WTC11 (cell line): Measurements from ENCODE around the gene EMC8. TPM values are rescaled to one million over a fixed set of nuclear protein-coding genes. Genes with fewer than 3 reads are reported as not detected.

Experiments
- ATAC-seq: fragments of 200-7000 bp; cut with Tn5 transposase; 2 replicates; pipeline ENCODE4 v1.10.0; 2021; ENCODE audit warnings: mild to moderate bottlenecking, moderate library complexity
- CTCF ChIA-PET: fragments of 300-600 bp; sonication (Branson Sonifier 250); formaldehyde crosslinking; loops from one replicate; lab custom pipeline; 2021; ENCODE audit warnings: antibody characterized with exemption; lab: Charles Lee
- POLR2A ChIA-PET: fragments of 350-600 bp; sonication (Branson Sonifier 250); formaldehyde crosslinking; loops from one replicate; lab custom pipeline; 2021; ENCODE audit warnings: antibody characterized with exemption; lab: Charles Lee
- DNase-seq: peaks from one replicate; pipeline ENCODE4 v3.0.0; 2021; ENCODE audit warnings: low spot score
- H3K27ac Mint-ChIP-seq: 2 replicates; pipeline ENCODE4 v1.8.0; 2021; ENCODE audit warnings: mixed read lengths
- H3K27me3 Mint-ChIP-seq: 2 replicates; pipeline ENCODE4 v1.8.0; 2021; ENCODE audit warnings: low read depth, mild to moderate bottlenecking, moderate library complexity, mixed read lengths
- H3K36me3 Mint-ChIP-seq: 2 replicates; pipeline ENCODE4 v1.8.0; 2021; ENCODE audit warnings: mixed read lengths
- H3K4me1 Mint-ChIP-seq: 2 replicates; pipeline ENCODE4 v1.8.0; 2022; ENCODE audit warnings: mixed read lengths
- H3K4me3 Mint-ChIP-seq: 2 replicates; pipeline ENCODE4 v1.8.0; 2021; ENCODE audit warnings: mild to moderate bottlenecking, moderate library complexity, mixed read lengths
- H3K9me3 Mint-ChIP-seq: 2 replicates; pipeline ENCODE4 v1.8.0; 2021; ENCODE audit warnings: mixed read lengths
- AFF4 ChIP-seq: sonication (generic); formaldehyde crosslinking; IDR thresholded peaks from 2 replicates; pipeline ENCODE4 v1.8.1; 2023; ENCODE audit warnings: mild to moderate bottlenecking, missing genetic modification reagents, borderline replicate concordance
- ARID4B ChIP-seq: sonication (generic); formaldehyde crosslinking; IDR thresholded peaks from 2 replicates; pipeline ENCODE4 v1.8.0; 2023; ENCODE audit warnings: missing genetic modification reagents, mild to moderate bottlenecking, borderline replicate concordance
- ATF3 ChIP-seq: sonication (generic); formaldehyde crosslinking; conservative IDR thresholded peaks from 2 replicates; pipeline ENCODE4 v1.8.1; 2022; ENCODE audit warnings: mild to moderate bottlenecking, missing genetic modification reagents
- CREM ChIP-seq: sonication (generic); formaldehyde crosslinking; IDR thresholded peaks from 2 replicates; pipeline ENCODE4 v1.8.1; 2022; ENCODE audit warnings: mild to moderate bottlenecking, missing genetic modification reagents, moderate library complexity
- CTCF ChIP-seq: fragments of 200-600 bp; IDR thresholded peaks from 2 replicates; pipeline ENCODE4 v1.8.0; 2022; ENCODE audit warnings: antibody characterized with exemption
- E2F1 ChIP-seq: sonication (generic); formaldehyde crosslinking; IDR thresholded peaks from 2 replicates; pipeline ENCODE4 v1.8.0; 2022; ENCODE audit warnings: mild to moderate bottlenecking, missing genetic modification reagents
- FOXP1 ChIP-seq: sonication (generic); formaldehyde crosslinking; IDR thresholded peaks from 2 replicates; pipeline ENCODE4 v1.8.0; 2022; ENCODE audit warnings: missing genetic modification reagents, mild to moderate bottlenecking, moderate library complexity, borderline replicate concordance
- IRF1 ChIP-seq: sonication (generic); formaldehyde crosslinking; IDR thresholded peaks from 2 replicates; pipeline ENCODE4 v1.8.0; 2023; ENCODE audit warnings: missing genetic modification reagents
- JAZF1 ChIP-seq: fragments of 250-450 bp; sonication (Bioruptor Pico); IDR thresholded peaks from 2 replicates; pipeline ENCODE4 v1.9.0; 2021; ENCODE audit warnings: moderate library complexity, mild to moderate bottlenecking, inconsistent platforms
- NR1H2 ChIP-seq: sonication (generic); formaldehyde crosslinking; IDR thresholded peaks from 2 replicates; pipeline ENCODE4 v1.9.0; 2021; ENCODE audit warnings: mild to moderate bottlenecking, moderate library complexity, missing genetic modification reagents
- PREB ChIP-seq: sonication (generic); formaldehyde crosslinking; IDR thresholded peaks from 2 replicates; pipeline ENCODE4 v1.8.1; 2022; ENCODE audit warnings: mild to moderate bottlenecking, missing genetic modification reagents, moderate library complexity, borderline replicate concordance
- USF1 ChIP-seq: sonication (generic); formaldehyde crosslinking; IDR thresholded peaks from 2 replicates; pipeline ENCODE4 v1.8.0; 2022; ENCODE audit warnings: mild to moderate bottlenecking, missing genetic modification reagents
- ZNF121 ChIP-seq: sonication (generic); formaldehyde crosslinking; IDR thresholded peaks from 2 replicates; pipeline ENCODE4 v1.8.0; 2023; ENCODE audit warnings: missing genetic modification reagents
- ZNF219 ChIP-seq: sonication (generic); formaldehyde crosslinking; IDR thresholded peaks from 2 replicates; pipeline ENCODE4 v1.8.0; 2023; ENCODE audit warnings: missing genetic modification reagents, mild to moderate bottlenecking, borderline replicate concordance
- ZNF416 ChIP-seq: fragments of 250-450 bp; sonication (Bioruptor Pico); IDR thresholded peaks from 2 replicates; pipeline ENCODE4 v1.9.0; 2021; ENCODE audit warnings: mild to moderate bottlenecking, inconsistent platforms
- ZNF425 ChIP-seq: fragments of 250-450 bp; sonication (Bioruptor Pico); conservative IDR thresholded peaks from 2 replicates; pipeline ENCODE4 v1.9.0; 2021; ENCODE audit warnings: mild to moderate bottlenecking
- ZNF512 ChIP-seq: sonication (generic); formaldehyde crosslinking; IDR thresholded peaks from 2 replicates; pipeline ENCODE4 v1.8.1; 2022; ENCODE audit warnings: missing genetic modification reagents, borderline replicate concordance
- total RNA-seq: library from RNA; stranded (reverse); gene quantifications from 3 replicates; pipeline ENCODE4 v1.2.3, GENCODE V29; 2021

Gene EMC8
- total RNA-seq, 1 experiment from 2014 or later = 55.2 TPM

- H3K9me3 Mint-ChIP-seq = no peaks in the 10 kb centered on the region
- POLR2A ChIA-PET = no interaction called here
- DNase-seq (no peak), ATAC-seq (no peak)
- CTCF ChIA-PET = no interaction called here
- peaks cover 14% of the 10 kb centered on the region for H3K27me3 Mint-ChIP-seq
- H3K36me3 Mint-ChIP-seq = no peaks in the 10 kb centered on the region
- no peak overlapping the region for H3K4me3 Mint-ChIP-seq
- H3K27ac Mint-ChIP-seq = no peak overlapping the region
- peaks cover 18% of the 10 kb centered on the region for H3K4me1 Mint-ChIP-seq
- no peak for TF ChIP-seq AFF4 (CRISPR knock-in tag)
- no peak for TF ChIP-seq ZNF425 (CRISPR knock-in tag)
- TF ChIP-seq NR1H2 (CRISPR knock-in tag) = no peak
- no peak for TF ChIP-seq E2F1
- no peak for TF ChIP-seq ZNF512 (CRISPR knock-in tag)
- no peak for TF ChIP-seq ZNF121 (CRISPR knock-in tag)
- TF ChIP-seq ZNF219 (CRISPR knock-in tag) = no peak
- no peak for TF ChIP-seq JAZF1 (CRISPR knock-in tag)
- TF ChIP-seq USF1 (CRISPR knock-in tag) = no peak
- TF ChIP-seq ARID4B (CRISPR knock-in tag) = no peak
- TF ChIP-seq FOXP1 (CRISPR knock-in tag) = no peak
- no peak for TF ChIP-seq CTCF
- no peak for TF ChIP-seq PREB (CRISPR knock-in tag)
- no peak for TF ChIP-seq IRF1 (CRISPR knock-in tag)
- TF ChIP-seq CREM (CRISPR knock-in tag) = no peak
- TF ChIP-seq ZNF416 (CRISPR knock-in tag) = no peak
- no peak for TF ChIP-seq ATF3 (CRISPR knock-in tag)
Measured at GRCh38 chr16:85757341-85757822, 42.0 kb downstream of the EMC8 start.
